ENCODE data around the gene CORIN.

GRCh38 chr4:47617607-47618006 is 220.3 kb downstream of the CORIN start:
- TF ChIP-seq SP1 (IDR thresholded peaks at IDR 0.05) = no peak
- TF ChIP-seq SP1 (CRISPR knock-in tag; IDR thresholded peaks at IDR 0.05) = no peak
- TF ChIP-seq ZNF234 (CRISPR knock-in tag; conservative IDR thresholded peaks at IDR 0.05) = no peak
- no peak for TF ChIP-seq KDM4B (CRISPR knock-in tag; IDR thresholded peaks at IDR 0.05)
- no peak for TF ChIP-seq E2F2 (CRISPR knock-in tag; IDR thresholded peaks at IDR 0.05; ENCODE audit: borderline replicate concordance)
- TF ChIP-seq BHLHE40 (IDR thresholded peaks at IDR 0.05; ENCODE audit: low read length) = no peak
- no peak for TF ChIP-seq HDAC1 (CRISPR knock-in tag; IDR thresholded peaks at IDR 0.05)
- no peak for TF ChIP-seq NFYB (CRISPR knock-in tag; IDR thresholded peaks at IDR 0.05)
- TF ChIP-seq ZBTB8A (CRISPR knock-in tag; IDR thresholded peaks at IDR 0.05; ENCODE audit: borderline replicate concordance, low read depth) = no peak

Data from HepG2 (cell line).